Dendritic cell treated with granulocyte-macrophage colony-stimulating factor and Interleukin-4, amounts not matched to agents 40 ng/mL and 50 ng/mL, for 4 days (primary cell): ENCODE results near the gene DNLZ.
A peak's percentile ranks its signal among the peaks of the same experiment; 100 is the strongest.
"Not testable (repeated sequence)": the region's sequence is repeated elsewhere in the genome, so short reads cannot be mapped to it uniquely, and the experiment has no call there.

Experiments
- H3K27ac Mint-ChIP-seq: one replicate; pipeline ENCODE4 v1.8.0; 2022; ENCODE audit warnings: mild to moderate bottlenecking, mixed read lengths
- H3K27me3 Mint-ChIP-seq: one replicate; pipeline ENCODE4 v1.8.0; 2022; ENCODE audit warnings: mild to moderate bottlenecking, mixed read lengths
- H3K36me3 Mint-ChIP-seq: one replicate; pipeline ENCODE4 v1.8.0; 2022; ENCODE audit warnings: low read depth, mixed read lengths
- H3K4me1 Mint-ChIP-seq: one replicate; pipeline ENCODE4 v1.8.0; 2022; ENCODE audit warnings: low read depth, mixed read lengths
- H3K4me3 Mint-ChIP-seq: one replicate; pipeline ENCODE4 v1.8.0; 2022; ENCODE audit warnings: mild to moderate bottlenecking, moderate library complexity, mixed read lengths
- H3K9me3 Mint-ChIP-seq: one replicate; pipeline ENCODE4 v1.8.0; 2022; ENCODE audit warnings: mixed read lengths
- intact Hi-C: fragments of 100-400 bp; cut with micrococcal nuclease; formaldehyde crosslinking; loops from one replicate; pipeline ENCODE4 v1.15.0; 2022

Gene DNLZ

DNA sequence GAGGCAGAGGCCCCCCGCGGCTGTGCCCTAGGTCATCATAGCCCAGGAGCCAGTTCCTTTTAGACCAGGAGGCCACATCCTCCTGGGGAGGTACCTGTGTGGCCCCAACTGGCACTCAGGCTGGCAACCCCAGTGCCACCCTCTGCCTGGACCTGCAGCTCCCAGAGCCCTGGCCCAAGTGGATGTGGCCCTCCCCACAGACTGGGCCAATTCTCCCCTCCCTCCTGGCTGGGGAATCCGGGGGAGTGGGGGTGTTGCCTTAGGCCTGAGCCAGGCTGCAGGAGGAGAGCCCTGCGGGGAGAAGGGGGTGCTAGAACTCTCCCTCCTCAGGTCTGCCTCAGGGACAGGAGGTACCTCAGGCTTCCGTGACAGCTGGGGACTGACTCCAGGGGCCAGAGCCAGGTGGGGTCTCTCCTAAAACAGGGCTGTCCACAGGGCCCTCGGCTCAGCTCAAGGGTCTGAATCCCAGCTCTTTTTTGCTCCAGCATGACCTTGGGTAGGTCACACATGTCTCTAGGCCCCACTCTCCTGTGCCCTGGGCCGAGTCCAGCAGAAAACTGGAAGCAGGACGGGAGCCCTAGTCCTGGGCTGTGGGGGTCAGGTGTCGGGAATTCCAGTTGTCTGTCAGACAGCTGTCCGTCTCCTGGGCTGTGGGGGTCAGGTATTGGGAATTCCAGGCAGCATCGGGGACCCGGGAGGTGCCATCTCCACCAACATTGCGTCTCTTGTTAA is 9.6 kb downstream of the DNLZ start:
- peak overlapping the region; percentile 56 for H3K27ac Mint-ChIP-seq
- H3K4me1 Mint-ChIP-seq = peaks cover 4% of the 10 kb centered on the region
- H3K36me3 Mint-ChIP-seq = peaks cover 17% of the 10 kb centered on the region
- H3K4me3 Mint-ChIP-seq = no peak overlapping the region
- no peaks in the 10 kb centered on the region for H3K27me3 Mint-ChIP-seq
- intact Hi-C loops = no loop called here
- no peaks in the 10 kb centered on the region for H3K9me3 Mint-ChIP-seq

DNA sequence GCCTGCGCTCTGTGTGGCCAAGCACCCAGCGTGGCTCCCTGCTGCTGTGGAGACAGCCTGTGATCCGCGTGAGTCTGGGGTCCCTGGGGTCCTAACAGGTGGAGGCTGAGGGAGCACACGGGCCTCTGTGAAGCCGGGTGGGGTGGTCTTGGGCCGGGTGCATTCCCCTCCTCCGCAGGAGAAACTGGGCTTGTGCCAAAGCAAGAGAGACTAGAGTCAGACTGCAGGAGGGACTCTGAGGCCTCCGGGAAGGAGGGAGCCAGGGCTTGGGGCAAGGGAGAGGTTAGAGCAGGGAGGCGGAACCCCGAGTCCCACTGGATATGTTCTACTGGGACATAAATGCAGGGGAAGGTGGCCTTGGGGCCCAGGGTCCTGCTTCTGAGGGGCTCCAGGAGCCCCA is 10.5 kb downstream of the DNLZ start:
- Mint-ChIP-seq H3K27me3 (no peaks in the 10 kb centered on the region), H3K4me3 (no peak overlapping the region), H3K4me1 (peaks cover 4% of the 10 kb centered on the region), H3K9me3 (no peaks in the 10 kb centered on the region), H3K36me3 (peaks cover 10% of the 10 kb centered on the region), H3K27ac (no peak overlapping the region)
- intact Hi-C loops = no loop called here

DNA sequence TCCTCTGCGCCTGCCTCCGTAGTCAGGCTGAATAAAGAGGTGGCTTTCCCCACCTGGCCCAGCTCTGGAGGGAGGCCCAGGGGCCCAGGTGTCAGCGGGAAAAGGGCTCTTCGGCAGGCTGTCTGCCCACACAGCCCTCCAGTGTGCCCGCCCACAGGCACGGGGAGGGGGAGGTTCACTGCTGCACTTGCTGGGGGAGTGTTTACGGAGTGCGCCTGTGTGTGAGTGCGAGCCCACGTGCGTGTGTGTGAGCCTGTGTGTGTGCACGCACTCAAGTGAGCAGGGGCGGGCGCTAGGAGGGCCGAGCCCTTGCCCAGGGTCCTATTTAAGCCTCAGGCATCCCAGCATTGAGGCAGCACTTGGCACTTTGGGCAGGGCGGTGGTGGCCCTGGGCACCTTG is 10.9 kb downstream of the DNLZ start:
- Mint-ChIP-seq H3K36me3 (peaks cover 10% of the 10 kb centered on the region), H3K27me3 (no peaks in the 10 kb centered on the region), H3K4me3 (no peak overlapping the region), H3K27ac (no peak overlapping the region), H3K4me1 (peaks cover 4% of the 10 kb centered on the region), H3K9me3 (no peaks in the 10 kb centered on the region)
- intact Hi-C loops = no loop called here

DNA sequence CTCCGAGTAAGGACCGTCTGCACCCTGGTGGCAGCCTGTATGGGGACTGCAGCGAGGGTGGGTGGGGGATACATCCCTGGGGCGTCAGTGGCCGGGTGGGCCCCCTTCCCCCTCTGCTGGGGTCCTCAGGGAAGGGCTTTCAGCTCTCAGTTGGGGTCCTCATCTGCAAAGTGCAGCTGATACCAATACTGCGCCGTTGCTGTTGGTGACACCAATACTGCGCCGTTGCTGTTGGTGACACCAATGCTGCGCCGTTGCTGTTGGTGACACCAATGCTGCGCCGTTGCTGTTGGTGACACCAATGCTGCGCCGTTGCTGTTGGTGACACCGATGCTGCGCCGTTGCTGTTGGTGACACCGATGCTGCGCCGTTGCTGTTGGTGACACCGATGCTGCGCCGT is 11.7 kb downstream of the DNLZ start:
- H3K36me3 Mint-ChIP-seq, H3K4me3 Mint-ChIP-seq, intact Hi-C loops: not testable (repeated sequence)

DNA sequence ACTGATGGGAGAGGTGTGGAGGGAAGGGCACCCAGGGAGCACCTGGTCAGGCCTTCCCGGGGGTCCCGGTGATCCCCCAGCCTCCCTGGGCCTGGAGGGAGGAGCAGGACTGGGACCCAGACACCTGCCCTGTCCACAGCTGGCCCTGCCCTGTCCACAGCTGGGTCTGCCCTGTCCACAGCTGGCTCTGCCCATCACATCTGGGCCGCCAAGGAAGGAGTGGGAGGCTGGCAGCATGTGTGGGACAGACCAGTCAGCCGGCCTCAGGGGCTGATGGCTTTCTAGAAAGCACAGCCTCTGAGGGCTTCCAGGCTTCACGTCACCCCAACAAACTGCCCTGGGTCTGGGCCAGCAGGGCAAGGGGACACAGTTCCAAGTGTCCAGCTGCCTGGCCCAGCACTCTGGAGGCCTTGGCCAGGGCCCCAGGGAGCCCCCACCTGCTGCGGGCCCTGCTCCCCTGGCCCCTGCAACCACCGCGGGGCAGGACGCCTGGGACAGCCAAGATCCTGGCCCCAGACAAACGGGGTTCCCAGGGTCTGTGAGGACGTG is 12.2 kb downstream of the DNLZ start:
- Mint-ChIP-seq H3K36me3 (peaks cover 2% of the 10 kb centered on the region), H3K4me1 (peaks cover 4% of the 10 kb centered on the region), H3K4me3 (no peak overlapping the region), H3K27ac (no peak overlapping the region), H3K27me3 (no peaks in the 10 kb centered on the region), H3K9me3 (no peaks in the 10 kb centered on the region)
- intact Hi-C loops = no loop called here

More for the DNA sequence above, 11.7 kb downstream of the DNLZ start:
- H3K4me1 Mint-ChIP-seq, H3K27me3 Mint-ChIP-seq, H3K27ac Mint-ChIP-seq, H3K9me3 Mint-ChIP-seq: not testable (repeated sequence)

DNA sequence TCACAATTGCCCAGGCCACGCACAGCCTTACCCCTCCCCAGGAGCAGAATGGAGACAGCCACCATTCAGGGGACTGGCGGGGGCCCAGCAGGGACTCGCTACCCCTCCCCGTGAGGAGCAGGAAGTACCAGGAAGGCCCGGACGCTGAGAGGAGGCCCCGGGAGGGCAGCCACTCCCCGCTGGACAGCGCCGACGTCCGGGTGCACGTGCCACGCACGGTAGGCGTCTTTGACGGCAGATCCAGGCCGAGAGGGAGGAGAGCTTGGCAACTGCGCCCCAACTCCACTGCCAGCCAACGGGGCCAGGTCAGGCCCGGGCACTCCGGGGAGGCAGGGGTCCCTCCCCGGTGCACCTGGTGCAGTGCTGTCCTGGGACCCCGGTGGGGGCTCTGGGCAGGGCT is 14.0 kb downstream of the DNLZ start:
- H3K36me3 Mint-ChIP-seq = no peaks in the 10 kb centered on the region
- H3K4me1 Mint-ChIP-seq = peaks cover 7% of the 10 kb centered on the region
- H3K4me3 Mint-ChIP-seq = no peak overlapping the region
- H3K27me3 Mint-ChIP-seq = no peaks in the 10 kb centered on the region
- no peaks in the 10 kb centered on the region for H3K9me3 Mint-ChIP-seq
- H3K27ac Mint-ChIP-seq = no peak overlapping the region
- intact Hi-C loops = loop anchor here (10.0 kb wide), 1 partner anchor 285 kb away; no protein-coding TSS in a partner anchor

DNA sequence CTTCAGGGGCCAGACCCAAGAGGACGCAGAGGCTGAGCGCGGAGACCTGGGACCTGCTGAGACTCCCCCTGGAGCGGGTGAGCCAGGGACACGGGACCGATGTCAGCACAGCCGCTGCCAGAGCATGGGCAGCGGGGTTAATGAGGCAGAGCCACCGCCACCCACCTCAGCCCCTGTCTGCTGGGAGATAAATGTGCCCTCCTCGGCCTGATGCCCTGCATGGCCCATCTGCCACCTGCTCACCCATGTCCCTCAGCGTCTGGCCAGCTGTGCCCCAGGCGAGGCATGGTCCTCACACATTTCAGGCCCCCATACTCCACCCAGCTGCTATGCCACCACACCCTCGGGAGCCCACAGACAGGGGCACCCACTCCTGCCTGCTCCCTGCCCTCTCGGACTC is 14.9 kb downstream of the DNLZ start:
- Mint-ChIP-seq H3K4me1 (peaks cover 7% of the 10 kb centered on the region), H3K36me3 (no peaks in the 10 kb centered on the region), H3K9me3 (no peaks in the 10 kb centered on the region), H3K27me3 (peaks cover 2% of the 10 kb centered on the region), H3K4me3 (no peak overlapping the region), H3K27ac (no peak overlapping the region)
- intact Hi-C loops = loop anchor here (10.0 kb wide), 1 partner anchor 286 kb away; no protein-coding TSS in a partner anchor

DNA sequence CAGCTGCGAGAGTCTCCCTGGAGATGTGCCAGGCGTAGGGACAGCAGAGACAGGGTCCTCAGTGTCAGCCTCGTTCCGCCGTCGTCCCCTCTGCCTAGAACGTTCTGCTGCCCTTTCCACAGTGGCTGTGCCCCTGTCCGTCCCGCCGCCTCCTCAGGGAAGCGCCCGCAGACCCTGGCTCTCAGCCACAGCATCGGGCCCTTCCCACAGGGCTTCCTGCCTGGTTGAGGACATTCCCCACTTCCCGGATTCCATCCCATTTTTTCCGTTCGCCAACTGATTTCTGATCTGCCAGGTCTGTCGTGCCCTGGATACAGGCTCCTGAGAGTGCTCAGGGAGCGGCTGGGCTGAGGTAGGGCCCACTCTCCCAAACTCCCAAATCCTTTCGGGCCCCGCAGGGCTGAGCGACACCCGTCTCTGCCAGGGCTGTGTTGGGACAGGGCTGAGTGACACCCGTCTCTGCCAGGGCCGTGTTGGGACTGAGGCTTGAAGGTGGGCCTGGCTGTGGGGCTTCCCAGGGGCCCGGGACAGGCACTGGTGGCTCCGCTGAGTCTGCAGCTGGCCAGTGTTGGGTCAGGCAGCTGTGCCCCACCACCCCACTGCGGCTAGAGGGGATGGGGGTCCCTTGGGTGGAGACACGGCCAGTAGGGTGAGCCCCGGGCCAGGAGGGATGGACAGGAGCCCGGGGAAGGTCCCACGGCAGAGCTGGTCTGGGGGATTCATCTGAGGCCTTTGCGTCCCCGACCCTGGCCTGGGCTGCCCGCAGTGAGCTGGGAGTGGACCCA is 15.9 kb downstream of the DNLZ start:
- Mint-ChIP-seq H3K36me3 (no peaks in the 10 kb centered on the region), H3K4me1 (peaks cover 10% of the 10 kb centered on the region), H3K9me3 (no peaks in the 10 kb centered on the region), H3K4me3 (no peak overlapping the region), H3K27me3 (peaks cover 2% of the 10 kb centered on the region), H3K27ac (no peak overlapping the region)
- intact Hi-C loops = loop anchor here (10.0 kb wide), 1 partner anchor 287 kb away; no protein-coding TSS in a partner anchor

DNA sequence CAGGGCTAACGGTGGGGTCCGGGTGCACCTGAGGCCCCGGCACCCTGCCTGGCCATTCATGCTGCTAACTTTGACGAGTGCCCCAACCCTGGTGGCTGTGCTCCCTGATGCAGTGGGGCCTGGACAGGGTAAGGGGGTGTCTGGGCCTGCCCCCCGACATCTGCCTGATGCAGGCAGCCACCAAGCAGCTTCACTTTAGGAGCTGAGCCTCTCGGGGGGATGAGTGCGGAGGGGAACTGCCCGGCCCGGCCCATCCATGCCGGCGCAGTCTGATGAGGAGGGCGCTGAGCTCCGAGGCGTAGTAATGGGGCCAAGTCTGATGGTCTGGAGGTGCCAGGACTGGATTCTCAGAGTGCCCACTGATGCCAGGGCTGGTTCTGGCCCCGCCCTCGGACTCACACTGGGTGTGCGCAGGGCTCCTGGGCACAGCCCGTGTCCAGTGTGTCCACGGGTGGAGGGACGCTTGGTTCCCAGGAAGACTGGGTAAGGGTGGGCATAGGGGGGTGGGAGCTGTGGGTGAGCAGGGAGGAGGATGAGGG is 16.5 kb downstream of the DNLZ start:
- no peak overlapping the region for H3K27ac Mint-ChIP-seq
- intact Hi-C loops = loop anchor here (10.0 kb wide), 1 partner anchor 288 kb away; no protein-coding TSS in a partner anchor
- peaks cover 13% of the 10 kb centered on the region for H3K4me1 Mint-ChIP-seq
- no peaks in the 10 kb centered on the region for H3K9me3 Mint-ChIP-seq
- H3K27me3 Mint-ChIP-seq = peaks cover 2% of the 10 kb centered on the region
- no peaks in the 10 kb centered on the region for H3K36me3 Mint-ChIP-seq
- H3K4me3 Mint-ChIP-seq = no peak overlapping the region

DNA sequence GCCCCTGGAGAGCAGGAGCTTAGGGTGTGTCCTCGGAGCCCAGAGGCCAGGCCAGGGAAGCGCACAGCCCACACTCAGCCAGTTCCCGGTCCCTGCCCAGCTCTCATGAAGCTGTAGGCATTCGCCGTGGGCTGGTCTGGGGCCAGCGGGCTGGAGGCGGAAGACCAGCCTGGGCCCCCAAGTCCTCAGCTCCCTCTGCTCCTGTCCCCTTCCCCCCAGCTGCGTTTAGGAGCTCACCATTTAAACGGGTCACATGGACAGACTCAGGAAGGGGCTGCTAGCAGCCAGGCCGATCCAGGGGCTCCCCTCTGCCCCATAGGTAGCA is 17.4 kb downstream of the DNLZ start:
- H3K4me1 Mint-ChIP-seq = peaks cover 13% of the 10 kb centered on the region
- H3K27ac Mint-ChIP-seq = no peak overlapping the region
- no peaks in the 10 kb centered on the region for H3K9me3 Mint-ChIP-seq
- H3K4me3 Mint-ChIP-seq = no peak overlapping the region
- H3K27me3 Mint-ChIP-seq = peaks cover 2% of the 10 kb centered on the region
- no peaks in the 10 kb centered on the region for H3K36me3 Mint-ChIP-seq
- intact Hi-C loops = loop anchor here (10.0 kb wide), 1 partner anchor 289 kb away; no protein-coding TSS in a partner anchor

DNA sequence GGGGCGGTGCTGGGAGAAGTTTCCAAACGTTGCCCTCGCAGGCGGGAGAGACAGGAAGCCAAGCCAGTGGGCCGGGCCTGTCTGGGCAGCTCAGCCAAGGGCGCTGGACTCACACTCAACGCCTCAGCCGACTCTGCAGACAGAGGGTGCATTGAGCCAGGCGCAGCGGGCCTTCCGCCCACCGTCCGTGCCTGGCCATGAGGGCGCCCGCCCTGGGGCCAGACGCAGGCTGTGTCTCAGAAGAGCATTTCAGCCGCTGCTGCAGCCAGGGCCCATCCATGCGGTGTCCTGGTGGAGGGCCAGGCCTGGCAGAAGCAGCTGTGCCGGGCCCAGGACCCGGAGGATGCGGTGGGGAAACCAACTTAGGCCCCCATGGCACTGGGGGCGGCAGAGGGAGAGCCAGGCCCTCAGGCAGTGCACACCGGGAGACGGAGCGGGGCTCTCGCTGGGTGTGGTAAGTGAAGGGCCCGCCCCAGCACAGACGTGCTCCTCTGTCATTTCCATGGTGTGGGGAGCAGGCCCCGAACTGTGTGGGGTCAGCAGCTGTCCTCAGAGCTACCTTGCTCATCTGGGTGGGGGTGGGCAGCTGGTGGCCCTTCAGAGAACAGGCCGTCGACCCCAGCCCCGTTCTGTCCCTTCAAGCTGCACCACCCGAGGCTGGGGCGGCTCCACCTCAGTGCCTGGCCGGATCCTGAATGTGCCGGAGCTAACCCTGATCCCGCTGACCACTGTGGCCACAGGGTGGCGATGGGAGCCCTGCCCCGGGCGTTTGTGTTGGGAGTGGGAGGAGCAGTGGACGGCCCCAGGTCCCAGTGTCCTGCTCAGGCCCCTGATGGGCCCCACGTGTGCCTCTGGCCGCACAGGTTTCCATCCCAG is 18.0 kb downstream of the DNLZ start:
- Mint-ChIP-seq H3K27me3 (peaks cover 2% of the 10 kb centered on the region), H3K9me3 (no peaks in the 10 kb centered on the region), H3K4me3 (no peak overlapping the region), H3K27ac (peak overlapping the region; percentile 50), H3K4me1 (peaks cover 13% of the 10 kb centered on the region), H3K36me3 (no peaks in the 10 kb centered on the region)
- intact Hi-C loops = loop anchor here (10.0 kb wide), 1 partner anchor 289 kb away; no protein-coding TSS in a partner anchor

DNA sequence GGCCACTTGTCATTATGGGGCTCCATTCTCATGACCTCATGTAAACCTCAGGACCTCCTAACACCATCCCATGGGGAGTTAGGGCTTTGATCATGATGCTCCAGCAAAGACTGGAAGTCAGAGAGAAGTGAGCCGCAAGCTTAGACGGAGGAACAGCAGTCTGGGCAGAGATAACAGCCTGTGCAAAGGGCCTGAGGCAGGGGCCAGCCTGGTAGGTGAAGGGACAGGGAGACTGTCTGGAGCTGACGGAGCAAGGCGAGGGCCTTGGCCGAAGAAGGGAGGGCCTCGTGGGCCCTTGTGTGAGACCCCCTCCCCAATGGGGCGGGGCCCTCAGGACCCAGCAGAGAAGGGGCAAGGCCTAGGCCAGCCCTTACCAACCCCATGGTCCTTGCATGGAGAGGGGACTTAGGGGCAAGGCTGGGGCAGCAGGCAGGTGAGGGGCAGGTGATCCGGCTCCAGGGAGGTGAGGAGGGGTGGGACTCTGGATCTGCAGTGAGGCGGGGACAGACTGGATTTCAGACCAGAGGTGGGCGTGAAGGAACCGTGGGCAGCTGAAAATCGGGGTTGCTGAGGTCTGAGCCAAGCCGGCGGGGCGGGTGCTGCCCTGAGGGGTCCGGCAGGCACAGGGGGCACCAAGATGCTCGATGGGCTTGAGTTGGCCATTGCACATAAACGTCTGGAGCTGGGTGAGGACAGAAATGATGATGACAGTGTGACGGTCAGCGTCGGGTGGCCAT is 18.8 kb downstream of the DNLZ start:
- Mint-ChIP-seq H3K27ac (peak overlapping the region; percentile 50), H3K36me3 (no peaks in the 10 kb centered on the region), H3K9me3 (no peaks in the 10 kb centered on the region), H3K27me3 (peaks cover 2% of the 10 kb centered on the region), H3K4me3 (no peak overlapping the region), H3K4me1 (peaks cover 13% of the 10 kb centered on the region)
- intact Hi-C loops = loop anchor here (10.0 kb wide), 1 partner anchor 290 kb away; no protein-coding TSS in a partner anchor

DNA sequence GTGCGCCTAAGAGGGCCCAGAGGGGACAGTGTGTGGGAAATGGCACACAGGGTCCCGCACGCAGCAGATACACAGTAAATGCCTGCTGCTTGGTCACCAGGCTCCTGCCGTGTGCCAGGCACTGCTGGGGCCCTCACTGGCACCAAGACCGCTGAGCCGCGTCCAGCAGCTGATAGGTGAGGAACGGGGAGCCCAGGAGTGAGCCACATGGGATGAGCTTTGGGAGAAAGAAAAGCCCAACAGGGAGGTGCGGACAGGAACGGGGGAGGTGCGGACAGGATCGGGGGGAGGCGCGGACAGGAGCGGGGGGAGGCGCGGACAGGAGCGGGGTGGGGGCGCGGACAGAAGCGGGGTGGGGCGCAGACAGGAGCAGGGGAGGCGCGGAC is 19.7 kb downstream of the DNLZ start:
- Mint-ChIP-seq H3K36me3 (no peaks in the 10 kb centered on the region), H3K27ac (no peak overlapping the region), H3K4me1 (peaks cover 18% of the 10 kb centered on the region), H3K27me3 (peaks cover 2% of the 10 kb centered on the region), H3K9me3 (no peaks in the 10 kb centered on the region), H3K4me3 (no peak overlapping the region)
- intact Hi-C loops = loop anchor here (10.0 kb wide), 1 partner anchor 291 kb away; no protein-coding TSS in a partner anchor
